Panc1 (cell line): ENCODE results near the gene EXOC7. TPM values are rescaled to one million over a fixed set of nuclear protein-coding genes. Genes with fewer than 3 reads are reported as not detected.
A peak's percentile ranks its signal among the peaks of the same experiment; 100 is the strongest.

Experiments
- ATAC-seq: fragments of 200-7000 bp; cut with Tn5 transposase; 2 replicates; pipeline ENCODE4 v1.9.1; 2020; ENCODE audit warnings: mild to moderate bottlenecking, moderate library complexity
- BruUV-seq: library from RNA; stranded (reverse); fragments of 400-500 nt; replicated peaks from 2 replicates; lab custom pipeline; 2021; lab: Mats Ljungman, UMichigan
- CTCF ChIA-PET: fragments of 300-600 bp; sonication (Branson Sonifier 250); formaldehyde crosslinking; loops from one replicate; lab custom pipeline; 2022; ENCODE audit warnings: antibody characterized with exemption; lab: Charles Lee
- POLR2A ChIA-PET: fragments of 300-600 bp; sonication (Branson Sonifier 250); formaldehyde crosslinking; loops from one replicate; lab custom pipeline; 2022; ENCODE audit warnings: antibody characterized with exemption; lab: Charles Lee
- DNase-seq: peaks from one replicate; pipeline ENCODE4 v3.0.0-alpha.2; 2010; ENCODE audit warnings: low read depth, low spot score
- H3K27ac ChIP-seq: 2 replicates; pipeline ENCODE4 v1.5.1; 2011; ENCODE audit warnings: mild to moderate bottlenecking, low read length, inconsistent platforms
- H3K27me3 ChIP-seq: fragments of 200-500 bp; sonication (Bioruptor generic); 2 replicates; pipeline ENCODE4 v1.6.0; 2014; ENCODE audit warnings: low read length, inconsistent platforms; ENCODE audit not compliant: control insufficient read depth, insufficient read depth
- H3K36me3 ChIP-seq: fragments of 200-500 bp; sonication (Bioruptor generic); 2 replicates; pipeline ENCODE4 v1.5.1; 2014; ENCODE audit warnings: inconsistent platforms, mild to moderate bottlenecking, low read length, moderate library complexity; ENCODE audit not compliant: control insufficient read depth, insufficient read depth
- H3K4me1 ChIP-seq: 2 replicates; pipeline ENCODE4 v1.5.1; 2011; ENCODE audit warnings: inconsistent platforms, mild to moderate bottlenecking, low read length, moderate library complexity; ENCODE audit not compliant: control insufficient read depth, insufficient read depth
- H3K4me3 ChIP-seq, 2 experiments: 2 replicates each; pipeline ENCODE4 v1.5.1; 2011 to 2012; ENCODE audit warnings: low read depth in 2 of 2, low read length in 2 of 2, mild to moderate bottlenecking in 2 of 2, inconsistent platforms in 1 of 2, moderate library complexity in 1 of 2
- H3K9me3 ChIP-seq: fragments of 200-500 bp; sonication (Bioruptor generic); 2 replicates; pipeline ENCODE4 v1.5.1; 2014; ENCODE audit warnings: low read depth, mild to moderate bottlenecking, inconsistent platforms, low read length, moderate library complexity; ENCODE audit not compliant: control insufficient read depth, insufficient read depth
- POLR2AphosphoS5 ChIP-seq: IDR thresholded peaks from 2 replicates; pipeline ENCODE4 v1.6.1; 2012; ENCODE audit warnings: mild to moderate bottlenecking, low read depth, low read length, moderate library complexity
- SIN3A ChIP-seq: IDR thresholded peaks from 2 replicates; pipeline ENCODE4 v1.6.1; 2012; ENCODE audit warnings: low read depth, mild to moderate bottlenecking, low read length, moderate library complexity, borderline replicate concordance; ENCODE audit not compliant: insufficient read depth
- TCF7L2 ChIP-seq: IDR thresholded peaks from 2 replicates; pipeline ENCODE4 v1.6.1; 2011; ENCODE audit warnings: mild to moderate bottlenecking, low read depth, low read length, inconsistent platforms
- in situ Hi-C: cut with HindIII; loops from 2 replicates; pipeline ENCODE4 v1.10.0; 2016; ENCODE audit warnings: low sequenced_read_pairs, low pct_unique_long_range_greater_than_20kb
- intact Hi-C: fragments of 100-400 bp; cut with micrococcal nuclease; formaldehyde crosslinking; loops from one replicate; pipeline ENCODE4 v1.10.0; 2022; ENCODE audit not compliant: unreplicated experiment
- total RNA-seq: library from RNA; stranded (reverse); gene quantifications from one replicate; pipeline ENCODE4 v1.2.1, GENCODE V29; 2021; ENCODE audit not compliant: unreplicated experiment
- TF ChIP-seq, protein P1 (sequence below), 2 experiments: IDR thresholded peaks; 2 replicates each; pipeline ENCODE4 v1.6.1; 2011 to 2012; ENCODE audit warnings: low read depth in 2 of 2, control low read depth in 1 of 2, low read length in 1 of 2, mild to moderate bottlenecking in 1 of 2, moderate library complexity in 1 of 2; ENCODE audit not compliant: insufficient read depth in 1 of 2
- TF ChIP-seq, protein P2 (sequence below): fragments of 450-650 bp; IDR thresholded peaks from 2 replicates; pipeline ENCODE4 v1.5.1; 2017; ENCODE audit warnings: mild to moderate bottlenecking

Gene EXOC7
- total RNA-seq, 1 experiment from 2014 or later: 190 TPM

DNA sequence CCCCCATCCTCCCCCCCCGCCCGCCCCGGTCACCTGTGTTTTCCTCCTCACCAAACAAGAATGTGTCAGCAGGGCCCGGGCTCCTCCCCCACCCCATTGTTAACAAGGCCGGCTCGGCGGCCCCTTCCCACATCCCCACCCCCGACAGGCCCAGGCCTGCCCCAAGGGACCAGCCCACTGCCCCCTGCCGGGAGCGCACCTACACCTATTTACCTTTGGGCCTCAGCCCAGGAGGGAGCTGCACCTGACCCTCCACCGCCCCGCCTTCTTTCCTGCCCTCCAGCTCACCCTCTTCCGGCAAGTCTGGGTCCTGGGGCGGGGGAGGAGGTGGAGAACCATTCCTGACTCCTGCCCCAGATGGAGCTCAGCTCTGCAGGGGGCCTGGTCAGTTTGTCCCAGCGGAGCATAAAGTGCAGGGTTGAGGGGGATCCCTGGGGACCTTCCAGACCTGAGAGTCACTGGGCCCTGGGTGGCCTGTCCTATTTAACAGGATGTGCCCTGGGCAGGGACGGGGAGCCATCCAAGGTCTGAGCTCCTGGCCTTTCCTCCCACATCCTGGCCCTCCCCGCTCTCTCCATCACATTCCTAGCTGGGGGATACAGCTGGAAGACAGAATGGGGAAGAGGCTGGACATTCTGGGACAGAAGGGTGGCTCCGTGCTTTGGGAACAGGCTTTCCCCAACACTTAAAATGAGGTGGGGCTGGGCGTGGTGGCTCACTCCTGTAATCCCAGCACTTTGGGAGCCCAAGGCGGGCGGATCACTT, 29.2 kb upstream of the EXOC7 start:
- no peak for TF ChIP-seq POLR2AphosphoS5
- TF ChIP-seq, protein P1, sequence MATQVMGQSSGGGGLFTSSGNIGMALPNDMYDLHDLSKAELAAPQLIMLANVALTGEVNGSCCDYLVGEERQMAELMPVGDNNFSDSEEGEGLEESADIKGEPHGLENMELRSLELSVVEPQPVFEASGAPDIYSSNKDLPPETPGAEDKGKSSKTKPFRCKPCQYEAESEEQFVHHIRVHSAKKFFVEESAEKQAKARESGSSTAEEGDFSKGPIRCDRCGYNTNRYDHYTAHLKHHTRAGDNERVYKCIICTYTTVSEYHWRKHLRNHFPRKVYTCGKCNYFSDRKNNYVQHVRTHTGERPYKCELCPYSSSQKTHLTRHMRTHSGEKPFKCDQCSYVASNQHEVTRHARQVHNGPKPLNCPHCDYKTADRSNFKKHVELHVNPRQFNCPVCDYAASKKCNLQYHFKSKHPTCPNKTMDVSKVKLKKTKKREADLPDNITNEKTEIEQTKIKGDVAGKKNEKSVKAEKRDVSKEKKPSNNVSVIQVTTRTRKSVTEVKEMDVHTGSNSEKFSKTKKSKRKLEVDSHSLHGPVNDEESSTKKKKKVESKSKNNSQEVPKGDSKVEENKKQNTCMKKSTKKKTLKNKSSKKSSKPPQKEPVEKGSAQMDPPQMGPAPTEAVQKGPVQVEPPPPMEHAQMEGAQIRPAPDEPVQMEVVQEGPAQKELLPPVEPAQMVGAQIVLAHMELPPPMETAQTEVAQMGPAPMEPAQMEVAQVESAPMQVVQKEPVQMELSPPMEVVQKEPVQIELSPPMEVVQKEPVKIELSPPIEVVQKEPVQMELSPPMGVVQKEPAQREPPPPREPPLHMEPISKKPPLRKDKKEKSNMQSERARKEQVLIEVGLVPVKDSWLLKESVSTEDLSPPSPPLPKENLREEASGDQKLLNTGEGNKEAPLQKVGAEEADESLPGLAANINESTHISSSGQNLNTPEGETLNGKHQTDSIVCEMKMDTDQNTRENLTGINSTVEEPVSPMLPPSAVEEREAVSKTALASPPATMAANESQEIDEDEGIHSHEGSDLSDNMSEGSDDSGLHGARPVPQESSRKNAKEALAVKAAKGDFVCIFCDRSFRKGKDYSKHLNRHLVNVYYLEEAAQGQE (IDR thresholded peaks at IDR 0.05; ENCODE audit: insufficient read depth in 1 of 2, low read depth in 2 of 2, low read length in 1 of 2): no peak
- no peak for TF ChIP-seq TCF7L2
- no peak for TF ChIP-seq SIN3A
- TF ChIP-seq, protein P2, sequence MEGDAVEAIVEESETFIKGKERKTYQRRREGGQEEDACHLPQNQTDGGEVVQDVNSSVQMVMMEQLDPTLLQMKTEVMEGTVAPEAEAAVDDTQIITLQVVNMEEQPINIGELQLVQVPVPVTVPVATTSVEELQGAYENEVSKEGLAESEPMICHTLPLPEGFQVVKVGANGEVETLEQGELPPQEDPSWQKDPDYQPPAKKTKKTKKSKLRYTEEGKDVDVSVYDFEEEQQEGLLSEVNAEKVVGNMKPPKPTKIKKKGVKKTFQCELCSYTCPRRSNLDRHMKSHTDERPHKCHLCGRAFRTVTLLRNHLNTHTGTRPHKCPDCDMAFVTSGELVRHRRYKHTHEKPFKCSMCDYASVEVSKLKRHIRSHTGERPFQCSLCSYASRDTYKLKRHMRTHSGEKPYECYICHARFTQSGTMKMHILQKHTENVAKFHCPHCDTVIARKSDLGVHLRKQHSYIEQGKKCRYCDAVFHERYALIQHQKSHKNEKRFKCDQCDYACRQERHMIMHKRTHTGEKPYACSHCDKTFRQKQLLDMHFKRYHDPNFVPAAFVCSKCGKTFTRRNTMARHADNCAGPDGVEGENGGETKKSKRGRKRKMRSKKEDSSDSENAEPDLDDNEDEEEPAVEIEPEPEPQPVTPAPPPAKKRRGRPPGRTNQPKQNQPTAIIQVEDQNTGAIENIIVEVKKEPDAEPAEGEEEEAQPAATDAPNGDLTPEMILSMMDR: no peak
- intact Hi-C loops: no loop called here
- no TSS peak for BruUV-seq
- H3K27me3 ChIP-seq: no peaks in the 10 kb centered on the region
- ATAC-seq (no peak), DNase-seq (no peak)
- H3K4me1 ChIP-seq: peaks cover 1% of the 10 kb centered on the region
- POLR2A ChIA-PET: no interaction called here
- no peak overlapping the region for H3K4me3 ChIP-seq
- H3K9me3 ChIP-seq: no peaks in the 10 kb centered on the region
- in situ Hi-C loops: no loop called here
- H3K36me3 ChIP-seq: no peaks in the 10 kb centered on the region
- CTCF ChIA-PET: interaction anchor here (1.1 to 1.2 kb wide), 2 partner anchors 9 to 49 kb away, joined by 4 read pairs; no protein-coding TSS in a partner anchor
- no peak overlapping the region for H3K27ac ChIP-seq

GRCh38 chr17:76131692-76132573, 28.3 kb upstream of the EXOC7 start:
- Histone ChIP-seq H3K27ac (no peak overlapping the region), H3K4me1 (no peaks in the 10 kb centered on the region; the same call in 1 of the 2 replicates), H3K9me3 (no peaks in the 10 kb centered on the region), H3K4me3 (no peak overlapping the region), H3K27me3 (no peaks in the 10 kb centered on the region), H3K36me3 (no peaks in the 10 kb centered on the region)
- intact Hi-C loops (no loop called here), in situ Hi-C loops (no loop called here)
- ATAC-seq: 0 out of 2 replicates have a peak, but pooled peaks have one; percentile 33
- ChIA-PET CTCF (no interaction called here), POLR2A (no interaction called here)
- no peak for DNase-seq
- no TSS peak for BruUV-seq
- TF ChIP-seq TCF7L2 (no peak), POLR2AphosphoS5 (no peak), SIN3A (no peak)
- TF ChIP-seq, protein P2: no peak
- TF ChIP-seq, protein P1 (IDR thresholded peaks at IDR 0.05; ENCODE audit: insufficient read depth in 1 of 2, low read depth in 2 of 2, low read length in 1 of 2): no peak
